ENCODE results near the gene GFRA1.

- TF ChIP-seq, protein P1, sequence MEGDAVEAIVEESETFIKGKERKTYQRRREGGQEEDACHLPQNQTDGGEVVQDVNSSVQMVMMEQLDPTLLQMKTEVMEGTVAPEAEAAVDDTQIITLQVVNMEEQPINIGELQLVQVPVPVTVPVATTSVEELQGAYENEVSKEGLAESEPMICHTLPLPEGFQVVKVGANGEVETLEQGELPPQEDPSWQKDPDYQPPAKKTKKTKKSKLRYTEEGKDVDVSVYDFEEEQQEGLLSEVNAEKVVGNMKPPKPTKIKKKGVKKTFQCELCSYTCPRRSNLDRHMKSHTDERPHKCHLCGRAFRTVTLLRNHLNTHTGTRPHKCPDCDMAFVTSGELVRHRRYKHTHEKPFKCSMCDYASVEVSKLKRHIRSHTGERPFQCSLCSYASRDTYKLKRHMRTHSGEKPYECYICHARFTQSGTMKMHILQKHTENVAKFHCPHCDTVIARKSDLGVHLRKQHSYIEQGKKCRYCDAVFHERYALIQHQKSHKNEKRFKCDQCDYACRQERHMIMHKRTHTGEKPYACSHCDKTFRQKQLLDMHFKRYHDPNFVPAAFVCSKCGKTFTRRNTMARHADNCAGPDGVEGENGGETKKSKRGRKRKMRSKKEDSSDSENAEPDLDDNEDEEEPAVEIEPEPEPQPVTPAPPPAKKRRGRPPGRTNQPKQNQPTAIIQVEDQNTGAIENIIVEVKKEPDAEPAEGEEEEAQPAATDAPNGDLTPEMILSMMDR (IDR thresholded peaks at IDR 0.05; ENCODE audit: extremely low read depth in 1 of 2, insufficient read depth in 1 of 2, low read depth in 1 of 2, low read length in 2 of 2) = no peak
- TF ChIP-seq EZH2 (IDR thresholded peaks at IDR 0.05; ENCODE audit: borderline replicate concordance, low read depth, low read length, severe bottlenecking) (no peak), FOS (IDR thresholded peaks at IDR 0.05; ENCODE audit: borderline replicate concordance, insufficient read depth, low read length) (no peak), MYC (IDR thresholded peaks at IDR 0.05; ENCODE audit: low read depth, low read length) (no peak), POLR2A (IDR thresholded peaks at IDR 0.05; ENCODE audit: low read depth, low read length) (no peak), POLR2AphosphoS5 (IDR thresholded peaks at IDR 0.05; ENCODE audit: insufficient read depth, low read depth, low read length) (no peak), JUN (IDR thresholded peaks at IDR 0.05; ENCODE audit: borderline replicate concordance, insufficient read depth, insufficient read length, low read depth) (no peak), GATA2 (IDR thresholded peaks at IDR 0.05; ENCODE audit: insufficient read depth, insufficient read length, low read depth, low read length) (no peak)
- TF ChIP-seq, protein P2, sequence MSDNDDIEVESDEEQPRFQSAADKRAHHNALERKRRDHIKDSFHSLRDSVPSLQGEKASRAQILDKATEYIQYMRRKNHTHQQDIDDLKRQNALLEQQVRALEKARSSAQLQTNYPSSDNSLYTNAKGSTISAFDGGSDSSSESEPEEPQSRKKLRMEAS (IDR thresholded peaks at IDR 0.05; ENCODE audit: insufficient read depth, insufficient read length) = no peak
Observed at GRCh38 chr10:116210588-116211346, 62.2 kb downstream of the GFRA1 start.
